ENCODE measurements around the gene ELMO1. TPM values are rescaled to one million over a fixed set of nuclear protein-coding genes. Genes with fewer than 3 reads are reported as not detected.

Gene ELMO1
- total RNA-seq, 1 experiment from 2014 or later: 7.8 TPM

- Histone ChIP-seq H3K27me3 (ENCODE audit: insufficient read depth, low read length) (no peaks in the 10 kb centered on the region), H3T11ph (ENCODE audit: low read length) (no peak overlapping the region), H3K23me2 (ENCODE audit: insufficient read length, low read depth, low read length, poor library complexity, severe bottlenecking) (no peaks in the 10 kb centered on the region), H3K56ac (ENCODE audit: insufficient read length, low read depth, low read length) (no peak overlapping the region), H4K91ac (ENCODE audit: insufficient read length, low read depth, low read length) (no peak overlapping the region), H2BK12ac (ENCODE audit: insufficient read length, low read depth, low read length) (no peak overlapping the region), H3K4me1 (ENCODE audit: insufficient read depth, low read length) (no peaks in the 10 kb centered on the region), H4K5ac (ENCODE audit: insufficient read length, low read depth, low read length) (no peak overlapping the region), H4K8ac (replicated peaks; ENCODE audit: insufficient read length, low read depth, low read length) (no peak overlapping the region), H3K27ac (ENCODE audit: insufficient read length, low read depth, low read length) (no peak overlapping the region), H2BK5ac (ENCODE audit: insufficient read length, low read length) (no peak overlapping the region), H3K14ac (ENCODE audit: insufficient read depth, low read length) (no peak overlapping the region), H3K9me3 (ENCODE audit: control insufficient read depth, low read depth, low read length) (no peaks in the 10 kb centered on the region), H3K4ac (ENCODE audit: low read depth, low read length) (no peak overlapping the region), H2BK20ac (ENCODE audit: low read depth, low read length, poor library complexity, severe bottlenecking) (no peak overlapping the region), H3K4me2 (ENCODE audit: insufficient read depth, insufficient read length, low read length) (no peak overlapping the region), H3K9ac (ENCODE audit: extremely low read depth, insufficient read length, low read length) (no peak overlapping the region), H2BK15ac (ENCODE audit: low read depth, low read length) (no peak overlapping the region), H2AK5ac (ENCODE audit: insufficient read length, low read length) (no peak overlapping the region), H4K20me1 (ENCODE audit: control insufficient read depth, insufficient read depth, insufficient read length) (no peaks in the 10 kb centered on the region), H3K18ac (ENCODE audit: insufficient read length, low read depth, low read length) (no peak overlapping the region), H2BK120ac (ENCODE audit: low read depth, low read length, poor library complexity, severe bottlenecking) (no peak overlapping the region), H3K23ac (ENCODE audit: insufficient read length, low read depth, low read length) (no peak overlapping the region), H2AFZ (ENCODE audit: low read length) (no peak overlapping the region), H3K79me1 (ENCODE audit: insufficient read depth, low read depth, low read length, poor library complexity, severe bottlenecking) (no peaks in the 10 kb centered on the region), H3K79me2 (ENCODE audit: insufficient read depth, low read length) (no peaks in the 10 kb centered on the region)
- H3K9me3 Mint-ChIP-seq: no peaks in the 10 kb centered on the region
- no peak for DNase-seq
- no peak overlapping the region for H3K4me3 Mint-ChIP-seq
- H3K4me1 Mint-ChIP-seq: peaks cover 7 to 9% of the 10 kb centered on the region in 2 experiments
- H3K27ac Mint-ChIP-seq: peak overlapping the region in 1 of 3 experiments; percentile 15; a peak in 1 of 7 replicates
- H3K27me3 Mint-ChIP-seq (ENCODE audit: low read depth): no peaks in the 10 kb centered on the region; the same call in 1 of the 2 replicates
- no peaks in the 10 kb centered on the region for H3K36me3 Mint-ChIP-seq (ENCODE audit: insufficient read depth in 1 of 3, low read depth in 3 of 3)
- TF ChIP-seq CTCF (conservative IDR thresholded peaks at IDR 0.05): no peak
- no CpG with 5 or more reads among the region's 3 CpGs for WGBS (ENCODE audit: extremely low coverage, insufficient read length, low lambda C conversion rate)
These were observed 639.6 kb downstream of the ELMO1 start for GRCh38 chr7:36809086-36809485.
